HepG2 (cell line): Measurements from ENCODE around the gene TM4SF4. TPM values are rescaled to one million over a fixed set of nuclear protein-coding genes. Genes with fewer than 3 reads are reported as not detected.

Source experiments
- ATAC-seq: fragments of 200-7000 bp; cut with Tn5 transposase; 3 replicates; pipeline ENCODE4 v1.9.1; 2020; ENCODE audit warnings: mild to moderate bottlenecking, moderate library complexity
- BruUV-seq: library from RNA; stranded (reverse); fragments of 400-500 nt; replicated peaks from 2 replicates; lab custom pipeline; 2021; lab: Mats Ljungman, UMichigan
- CTCF ChIA-PET: fragments of 300-600 bp; formaldehyde crosslinking; extraction: SDS; loops from one replicate; lab custom pipeline; 2021; ENCODE audit warnings: low total read pairs, inconsistent platforms, low intra/inter-chr PET ratio; lab: Yijun Ruan, JAX
- POLR2A ChIA-PET: fragments of 350-600 bp; sonication (Branson Sonifier 250); formaldehyde crosslinking; loops from one replicate; lab custom pipeline; 2020; ENCODE audit warnings: antibody characterized with exemption, inconsistent platforms; lab: Yijun Ruan, JAX
- DNase-seq: peaks from one replicate; pipeline ENCODE4 v3.0.0-alpha.2; 2015; ENCODE audit warnings: low spot score
- FAIRE-seq: peaks from 3 replicates; lab custom pipeline; 2011; peaks lifted over from hg19 to GRCh38; lab: Jason Lieb, UNC
- H2AFZ ChIP-seq: one replicate; pipeline ENCODE4 v1.6.1; 2011; ENCODE audit warnings: low read length, inconsistent platforms
- H3K27ac ChIP-seq: fragments of 300-600 bp; 3 replicates; pipeline ENCODE4 v1.8.0; 2011; ENCODE audit warnings: mixed run types, mild to moderate bottlenecking, mixed read lengths, low read length, inconsistent platforms; ENCODE audit not compliant: insufficient read depth; ENCODE audit errors: extremely low read length
- H3K27me3 ChIP-seq, 2 experiments: fragments of 200-600 bp in 1 of 2; 2 replicates in 1 of 2; 3 replicates in 1 of 2; pipeline versions ENCODE4 v1.6.0 to v1.8.0; 2011; ENCODE audit warnings: low read length in 2 of 2, mild to moderate bottlenecking in 2 of 2, moderate library complexity in 2 of 2, inconsistent platforms in 1 of 2; ENCODE audit not compliant: insufficient read depth in 2 of 2, control insufficient read depth in 1 of 2
- H3K36me3 ChIP-seq, 2 experiments: fragments of 200-600 bp in 1 of 2; replicated peaks in 1 of 2; 2 replicates in 1 of 2; 3 replicates in 1 of 2; pipeline versions ENCODE4 v1.5.1 to v1.8.0; 2011; ENCODE audit warnings: low read length in 2 of 2, inconsistent platforms in 1 of 2; ENCODE audit not compliant: insufficient read depth in 2 of 2, control insufficient read depth in 1 of 2
- H3K4me1 ChIP-seq: 2 replicates; pipeline ENCODE4 v1.5.1; 2012; ENCODE audit warnings: low read length, inconsistent platforms; ENCODE audit not compliant: insufficient read depth
- H3K4me2 ChIP-seq: 2 replicates; pipeline ENCODE4 v1.6.0; 2011; ENCODE audit warnings: low read depth, low read length, inconsistent platforms
- H3K4me3 ChIP-seq, 3 experiments: fragments of 200-600 bp in 1 of 3; sonication (generic), shearing (Covaris generic) in 1 of 3; replicated peaks in 1 of 3; 2 replicates each; pipeline ENCODE4 v1.5.1; 2011 to 2016; ENCODE audit warnings: low read length in 3 of 3, inconsistent platforms in 2 of 3, low read depth in 2 of 3, mild to moderate bottlenecking in 2 of 3, control low read depth in 1 of 3, mixed read lengths in 1 of 3; ENCODE audit not compliant: insufficient read depth in 1 of 3
- H3K79me2 ChIP-seq: one replicate; pipeline ENCODE4 v1.6.1; 2011; ENCODE audit warnings: low read length, inconsistent platforms; ENCODE audit not compliant: insufficient read depth
- H3K9ac ChIP-seq: 2 replicates; pipeline ENCODE4 v1.6.0; 2011; ENCODE audit warnings: mild to moderate bottlenecking, low read depth, low read length, inconsistent platforms; ENCODE audit not compliant: insufficient read depth
- H3K9me3 ChIP-seq: 2 replicates; pipeline ENCODE4 v1.5.1; 2012; ENCODE audit warnings: mild to moderate bottlenecking, low read length
- H4K20me1 ChIP-seq: 2 replicates; pipeline ENCODE4 v1.6.0; 2011; ENCODE audit warnings: inconsistent platforms, mild to moderate bottlenecking, low read length, moderate library complexity; ENCODE audit not compliant: insufficient read depth
- PAX8 ChIP-seq: sonication (generic); formaldehyde crosslinking; IDR thresholded peaks from 2 replicates; pipeline ENCODE4 v1.8.0; 2022; ENCODE audit warnings: mild to moderate bottlenecking, missing genetic modification reagents, borderline replicate concordance
- RARA ChIP-seq: IDR thresholded peaks from 2 replicates; pipeline ENCODE4 v1.6.1; 2016; ENCODE audit warnings: missing genetic modification reagents, missing compliant biosample characterization
- TFAP4 ChIP-seq: sonication (generic); IDR thresholded peaks from 2 replicates; pipeline ENCODE4 v1.6.1; 2016; ENCODE audit warnings: low read depth, borderline replicate concordance
- ZBTB21 ChIP-seq: sonication (generic); formaldehyde crosslinking; IDR thresholded peaks from 2 replicates; pipeline ENCODE4 v1.4.0; 2020; ENCODE audit warnings: missing genetic modification reagents
- ZBTB25 ChIP-seq: IDR thresholded peaks from 2 replicates; pipeline ENCODE4 v1.6.1; 2018; ENCODE audit warnings: missing genetic modification reagents
- ZNF350 ChIP-seq: sonication (generic); formaldehyde crosslinking; IDR thresholded peaks from 2 replicates; pipeline ENCODE4 v1.4.0; 2020; ENCODE audit warnings: mild to moderate bottlenecking, low read depth, missing genetic modification reagents, borderline replicate concordance
- ZNF883 ChIP-seq: sonication (generic); formaldehyde crosslinking; IDR thresholded peaks from 2 replicates; pipeline ENCODE4 v1.5.1; 2020; ENCODE audit warnings: mild to moderate bottlenecking, missing genetic modification reagents; ENCODE audit errors: not compliant biosample characterization
- WGBS: methylation state at CpG from one replicate; pipeline ENCODE4 v1.1.6; 2017; ENCODE audit warnings: low lambda C conversion rate; 5-methylcytosine and 5-hydroxymethylcytosine counted together
- in situ Hi-C: cut with HindIII; loops from 2 replicates; pipeline ENCODE4 v1.10.0; 2017; ENCODE audit warnings: low pct_unique_long_range_greater_than_20kb; ENCODE audit not compliant: extremely low pct_ligation_motif_present
- intact Hi-C: fragments of 100-400 bp; cut with micrococcal nuclease; formaldehyde crosslinking; loops from one replicate; pipeline ENCODE4 v1.10.0; 2022; ENCODE audit not compliant: unreplicated experiment
- polyA plus RNA-seq, 8 experiments: library from polyadenylated mRNA; depleted of rRNA in 3 of 8; stranded (reverse) in 7 of 8; unstranded in 1 of 8; fragments of >200 nt; fragmentation: Illumina TruSeq in 4 of 8; extraction: Trizol in 4 of 8; gene quantifications; 2 replicates each; pipeline versions ENCODE4 v1.2.1 to v1.2.3, GENCODE V29; 2011 to 2016; ENCODE audit warnings: low read depth in 4 of 8, missing spikeins in 1 of 8, mixed read lengths in 1 of 8; ENCODE audit not compliant: insufficient read depth in 1 of 8
- total RNA-seq, 5 experiments: library from RNA; depleted of rRNA; stranded (reverse); fragments of >200 nt; fragmentation: Illumina TruSeq; extraction: Trizol; gene quantifications; 2 replicates each; pipeline ENCODE4 v1.2.3, GENCODE V29; 2016; ENCODE audit warnings: low read depth in 1 of 5

TM4SF4 gene
- total and polyA plus RNA-seq, 2 of the 13 experiments (the other 11 are each of a cell fraction or from before 2014, with no cell fraction given), result 0.63 to 0.95 TPM

GRCh38 chr3:149510480-149510879, 36.0 kb downstream of the TM4SF4 start:
- no peak for FAIRE-seq
- in situ Hi-C loops, result loop anchor here (5.0 kb wide), 1 partner anchor 262 kb away; no protein-coding TSS in a partner anchor

More at GRCh38 chr3:149510480-149510879, 36.0 kb downstream of the TM4SF4 start:
- Histone ChIP-seq H3K27me3 (no peaks in the 10 kb centered on the region), H3K9me3 (no peaks in the 10 kb centered on the region), H3K4me1 (peaks cover 35% of the 10 kb centered on the region), H3K9ac (no peak overlapping the region), H4K20me1 (no peaks in the 10 kb centered on the region), H3K36me3 (no peaks in the 10 kb centered on the region), H3K79me2 (no peaks in the 10 kb centered on the region), H3K4me3 (no peak overlapping the region), H3K27ac (no peak overlapping the region), H3K4me2 (no peak overlapping the region), H2AFZ (no peak overlapping the region)
- no TSS peak for BruUV-seq
- WGBS, result 48% methylated on average over 3 of the region's 3 CpGs
- TF ChIP-seq PAX8 (CRISPR knock-in tag) (no peak), ZNF883 (CRISPR knock-in tag) (no peak), RARA (no peak), ZNF350 (no peak), TFAP4 (no peak), ZBTB25 (no peak), ZBTB21 (CRISPR knock-in tag) (no peak)
- ATAC-seq (no peak), DNase-seq (no peak)
- POLR2A ChIA-PET, result no interaction called here
- CTCF ChIA-PET, result no interaction called here
- intact Hi-C loops, result loop anchor here (5.0 to 10.0 kb wide), 3 partner anchors 62 to 394 kb away; no protein-coding TSS in a partner anchor
